ENCODE measurements around the gene DHRS9.
"Not testable (repeated sequence)": the region's sequence is repeated elsewhere in the genome, so short reads cannot be mapped to it uniquely, and the experiment has no call there.

Gene DHRS9

GRCh38 chr2:169064199-169064598, 5.2 kb upstream of the DHRS9 start:
- H3K4me3 ChIP-seq, H3K27ac ChIP-seq: not testable (repeated sequence)

- no peak overlapping the region for H3K4me3 ChIP-seq
- no peak overlapping the region for H3K27ac ChIP-seq
Observed at GRCh38 chr2:169065422-169065821, 3.9 kb upstream of the DHRS9 start.

- Histone ChIP-seq H3K4me3 (no peak overlapping the region), H3K27ac (peak overlapping the region in 2 of 21 experiments; percentile 8 to 11)
Observed at GRCh38 chr2:169065864-169066517, 3.4 kb upstream of the DHRS9 start.

GRCh38 chr2:169066897-169067296, 2.5 kb upstream of the DHRS9 start:
- H3K4me3 ChIP-seq = no peak overlapping the region
- H3K27ac ChIP-seq = peak overlapping the region in 2 of 21 experiments; percentile 11 to 40

GRCh38 chr2:169069833-169070232, 470 bp downstream of the DHRS9 start:
- H3K27ac ChIP-seq = peak overlapping the region in 3 of 21 experiments; percentile 14 to 19 (median 15)
- H3K4me3 ChIP-seq = peak overlapping the region in 1 of 7 experiments; percentile 19

- Histone ChIP-seq H3K4me3 (no peak overlapping the region), H3K27ac (peak overlapping the region in 3 of 21 experiments; percentile 16 to 49 (median 43))
Observed at GRCh38 chr2:169071455-169071854, 2.1 kb downstream of the DHRS9 start.

GRCh38 chr2:169072163-169072925, 3.0 kb downstream of the DHRS9 start:
- Histone ChIP-seq H3K27ac (peak overlapping the region in 4 of 21 experiments; percentile 1 to 49 (median 42)), H3K4me3 (no peak overlapping the region)

GRCh38 chr2:169073211-169073962, 4.0 kb downstream of the DHRS9 start:
- Histone ChIP-seq H3K27ac (peak overlapping the region in 4 of 21 experiments; percentile 1 to 49 (median 14)), H3K4me3 (no peak overlapping the region)

GRCh38 chr2:169073963-169074751, 4.8 kb downstream of the DHRS9 start:
- H3K27ac ChIP-seq = peak overlapping the region in 3 of 21 experiments; percentile 5 to 23 (median 6)
- no peak overlapping the region for H3K4me3 ChIP-seq

- Histone ChIP-seq H3K27ac (no peak overlapping the region), H3K4me3 (no peak overlapping the region)
Observed at GRCh38 chr2:169077674-169078240, 8.4 kb downstream of the DHRS9 start.

GRCh38 chr2:169080250-169081069, 11.1 kb downstream of the DHRS9 start:
- Histone ChIP-seq H3K4me3 (no peak overlapping the region), H3K27ac (peak overlapping the region in 4 of 21 experiments; percentile 8 to 48 (median 42))

- no peak overlapping the region for H3K27ac ChIP-seq
- no peak overlapping the region for H3K4me3 ChIP-seq
Observed at GRCh38 chr2:169081551-169081950, 12.2 kb downstream of the DHRS9 start.

GRCh38 chr2:169082995-169083394, 13.6 kb downstream of the DHRS9 start:
- no peak overlapping the region for H3K27ac ChIP-seq
- no peak overlapping the region for H3K4me3 ChIP-seq

GRCh38 chr2:169086893-169087467, 17.6 kb downstream of the DHRS9 start:
- Histone ChIP-seq H3K4me3 (no peak overlapping the region), H3K27ac (peak overlapping the region in 1 of 21 experiments; percentile 26)

- Histone ChIP-seq H3K27ac (peak overlapping the region in 1 of 21 experiments; percentile 26), H3K4me3 (no peak overlapping the region)
Observed at GRCh38 chr2:169087757-169088379, 18.5 kb downstream of the DHRS9 start.

GRCh38 chr2:169089182-169089581, 19.8 kb downstream of the DHRS9 start:
- Histone ChIP-seq H3K27ac (no peak overlapping the region), H3K4me3 (no peak overlapping the region)

GRCh38 chr2:169090133-169090820, 20.9 kb downstream of the DHRS9 start:
- no peak overlapping the region for H3K4me3 ChIP-seq
- no peak overlapping the region for H3K27ac ChIP-seq

Measured in skin epidermis (tissue), 12 donors.